HG03378 (cell line): ENCODE data around the gene NFATC3.

Experiments used
- ATAC-seq: cut with Tn5 transposase; IDR thresholded peaks from one replicate; pipeline ENCODE4 v1.9.1; 2021; ENCODE audit warnings: mild to moderate bottlenecking, moderate library complexity; ENCODE audit not compliant: unreplicated experiment

The NFATC3 gene

DNA sequence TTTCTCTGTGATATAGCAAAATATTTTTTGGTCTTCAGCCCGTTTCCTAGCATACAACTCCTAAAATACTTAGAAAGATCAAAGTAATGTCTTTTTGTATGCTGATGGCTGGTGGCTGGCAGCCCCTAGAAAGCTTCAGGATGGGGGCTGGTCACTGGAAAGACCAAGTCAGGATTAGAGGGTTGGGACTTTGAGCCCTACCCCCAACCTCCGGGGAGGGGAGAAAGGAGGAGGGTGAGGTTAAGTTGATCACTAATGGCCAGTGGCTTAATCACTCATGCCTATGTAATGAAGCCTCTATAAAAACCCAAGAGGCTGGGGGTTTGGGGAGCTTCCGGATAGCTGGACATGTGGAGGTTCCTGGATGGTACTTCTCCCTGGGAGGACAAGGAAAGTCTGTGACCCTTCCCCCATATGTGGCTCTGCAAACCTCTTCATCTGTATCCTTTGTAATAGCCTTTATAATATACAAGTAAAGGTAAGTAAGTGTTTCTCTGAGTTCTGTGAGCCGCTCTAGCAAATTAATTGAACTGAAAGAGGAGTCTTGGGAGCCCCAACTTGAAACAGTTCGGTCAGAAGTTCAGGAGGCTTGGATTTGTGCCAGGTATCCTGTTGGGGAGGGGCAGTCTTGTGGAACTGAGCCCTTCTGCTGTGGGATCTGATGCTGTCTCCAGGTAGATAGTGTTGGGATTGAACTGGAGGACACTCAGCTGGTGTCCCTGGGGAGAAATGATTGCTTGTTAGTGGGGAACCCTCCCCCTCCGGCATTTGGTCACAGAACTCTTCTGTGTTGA lies 182.6 kb downstream of the NFATC3 start:
- no peak for ATAC-seq

DNA sequence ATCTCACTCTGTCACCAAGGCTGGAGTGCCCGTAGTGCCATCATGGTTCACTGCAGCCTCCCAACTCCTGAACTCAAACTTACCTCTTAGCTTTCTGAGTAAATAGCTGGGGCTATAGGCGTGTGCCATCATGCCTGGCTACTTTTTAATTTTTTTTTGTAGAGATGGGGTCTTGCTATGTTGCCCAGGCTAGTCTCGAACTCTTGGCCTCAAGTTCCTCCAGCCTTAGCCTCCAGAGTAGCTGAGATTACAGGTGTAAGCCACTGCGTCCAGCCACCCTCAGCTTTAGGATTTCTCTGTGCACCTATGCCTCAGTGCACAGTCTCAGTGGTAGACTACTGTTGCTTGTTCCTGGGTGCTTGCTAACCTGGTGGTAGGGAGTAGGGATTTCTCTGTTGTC lies 184.6 kb downstream of the NFATC3 start:
- no peak for ATAC-seq

DNA sequence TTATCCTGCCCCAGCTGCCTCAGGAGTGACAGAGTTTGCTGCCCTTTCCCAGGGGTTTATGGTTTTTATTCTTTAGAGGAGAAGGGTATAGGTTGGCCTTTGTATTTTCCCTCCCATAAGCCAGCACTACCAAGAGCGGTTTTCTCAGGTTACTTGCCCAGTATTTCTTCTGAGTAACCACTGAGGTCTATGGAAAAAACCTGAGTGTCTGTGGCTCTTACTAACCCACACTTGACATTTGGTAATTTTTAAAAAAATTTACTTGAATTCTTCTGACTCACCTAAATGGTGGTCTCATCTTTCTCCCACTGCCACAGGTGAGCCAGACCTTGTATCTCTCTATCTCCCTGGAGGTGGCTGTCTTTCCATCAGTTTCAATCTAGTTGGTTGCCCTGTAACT lies 185.2 kb downstream of the NFATC3 start:
- no peak for ATAC-seq

DNA sequence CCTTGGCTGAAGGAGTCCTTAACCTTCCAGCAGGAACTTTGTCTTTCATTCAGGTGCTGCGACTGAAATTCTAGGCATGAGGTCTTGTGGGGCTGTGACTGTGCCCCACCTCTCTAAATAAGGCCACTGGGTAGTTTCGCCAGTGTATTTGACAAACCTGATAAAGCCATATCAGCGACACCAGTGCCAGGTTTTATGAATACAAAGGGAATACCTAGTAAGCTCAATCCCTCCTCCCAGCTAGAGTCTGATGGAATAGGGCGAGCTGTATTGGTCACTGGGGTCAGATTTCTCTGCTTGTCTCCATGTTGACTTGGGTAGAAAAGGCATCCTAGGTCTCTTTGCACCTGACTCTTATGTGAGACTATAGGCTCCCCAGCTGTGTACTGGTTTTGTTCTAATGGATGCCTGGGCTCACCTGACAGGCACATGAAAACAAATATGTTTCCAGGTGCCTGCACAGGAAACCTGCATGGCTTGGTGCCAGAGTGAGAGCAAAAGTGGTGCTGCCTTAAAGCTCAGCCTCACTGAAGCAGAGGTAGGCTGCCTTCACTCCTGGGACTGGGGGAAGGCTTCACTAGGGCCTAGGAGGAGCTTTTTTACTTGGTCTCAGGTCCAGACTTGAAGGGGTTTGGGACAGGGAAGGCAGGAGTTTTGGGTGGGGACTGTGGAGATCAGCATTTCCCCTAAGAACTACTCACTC lies 187.5 kb downstream of the NFATC3 start:
- ATAC-seq, result no peak

DNA sequence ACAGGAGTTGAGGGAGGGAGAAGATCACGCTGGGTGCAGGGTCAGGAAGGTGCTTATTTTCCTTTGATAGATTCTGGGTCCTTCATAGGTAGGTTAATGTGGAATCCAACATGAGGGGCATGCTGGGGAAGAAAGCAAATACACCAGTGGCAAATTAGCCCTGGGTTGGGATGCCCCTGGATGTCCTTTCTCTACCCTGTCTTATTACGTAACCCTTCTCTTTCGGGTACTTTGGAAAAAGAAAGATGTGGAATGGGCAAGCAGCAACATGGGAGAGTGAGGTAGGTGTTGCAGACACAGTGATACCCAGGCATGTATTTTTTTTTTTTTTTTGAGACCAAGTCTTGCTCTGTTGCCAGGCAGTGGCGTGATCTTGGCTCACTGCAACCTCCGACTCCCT lies 188.3 kb downstream of the NFATC3 start:
- ATAC-seq, result no peak

DNA sequence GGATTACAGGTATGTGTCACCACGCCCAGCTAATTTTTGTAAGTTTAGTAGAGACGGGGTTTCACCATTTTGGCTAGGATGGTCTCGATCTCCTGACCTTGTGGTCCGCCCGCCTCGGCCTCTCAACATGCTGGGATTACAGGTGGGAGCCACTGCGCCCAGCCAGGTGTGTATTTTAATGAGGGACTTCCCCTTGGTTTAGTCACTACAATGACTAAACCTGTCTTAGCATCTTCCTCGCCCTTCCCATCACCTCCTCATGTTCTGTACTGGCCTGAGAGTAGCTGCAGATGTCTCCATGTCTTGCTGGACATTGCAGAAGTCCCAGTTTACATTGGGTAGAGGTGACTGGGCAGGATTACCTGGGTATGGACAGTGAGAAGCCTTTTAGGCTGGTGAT lies 188.7 kb downstream of the NFATC3 start:
- ATAC-seq, result no peak

DNA sequence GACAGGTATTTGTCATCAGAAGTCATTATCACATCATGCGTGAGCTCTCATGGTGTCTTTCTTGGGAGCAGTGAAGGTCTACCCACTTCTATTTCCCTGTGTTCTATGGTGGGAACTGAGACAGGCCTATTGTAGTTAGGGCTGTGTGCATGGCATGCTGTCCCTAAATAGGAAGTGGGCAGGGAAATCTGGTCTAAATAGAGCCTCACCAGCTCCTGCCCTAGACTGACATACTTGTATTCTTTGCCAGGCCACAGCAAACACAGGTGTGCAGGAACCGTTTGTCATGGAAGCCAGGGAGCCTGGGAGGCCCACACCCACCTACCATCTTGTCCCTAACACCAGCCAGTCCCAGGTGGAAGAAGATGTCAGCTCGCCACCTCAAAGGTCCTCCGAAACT lies 189.3 kb downstream of the NFATC3 start:
- no peak for ATAC-seq

DNA sequence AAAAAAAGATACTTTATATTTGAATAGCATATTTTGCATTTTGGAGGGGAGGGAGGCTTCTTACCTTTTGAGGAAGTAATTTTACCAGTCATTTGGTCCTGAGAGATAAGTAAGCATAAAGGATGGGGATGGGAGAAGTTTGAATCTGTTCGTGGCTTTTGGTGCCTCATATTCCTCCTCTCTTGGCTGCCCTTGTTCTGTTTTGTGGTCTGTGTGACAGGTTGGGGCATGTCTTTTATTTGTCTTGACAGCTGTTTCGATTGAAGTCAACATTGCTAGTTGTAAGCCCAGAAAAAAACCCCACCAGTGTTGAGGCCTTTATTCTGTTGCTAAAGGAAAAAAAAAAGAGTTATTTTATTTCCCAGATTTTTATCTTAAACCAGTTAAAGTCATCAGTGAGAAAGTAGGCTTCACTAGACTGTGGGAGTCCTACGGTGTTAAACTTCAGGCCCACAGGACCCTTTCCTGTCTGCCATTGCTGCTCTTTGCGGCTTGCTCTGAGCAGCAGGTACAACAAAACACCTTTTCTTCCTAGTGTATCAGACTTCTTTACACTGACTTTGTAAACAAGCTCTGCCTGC lies 190.5 kb downstream of the NFATC3 start:
- ATAC-seq, result no peak

DNA sequence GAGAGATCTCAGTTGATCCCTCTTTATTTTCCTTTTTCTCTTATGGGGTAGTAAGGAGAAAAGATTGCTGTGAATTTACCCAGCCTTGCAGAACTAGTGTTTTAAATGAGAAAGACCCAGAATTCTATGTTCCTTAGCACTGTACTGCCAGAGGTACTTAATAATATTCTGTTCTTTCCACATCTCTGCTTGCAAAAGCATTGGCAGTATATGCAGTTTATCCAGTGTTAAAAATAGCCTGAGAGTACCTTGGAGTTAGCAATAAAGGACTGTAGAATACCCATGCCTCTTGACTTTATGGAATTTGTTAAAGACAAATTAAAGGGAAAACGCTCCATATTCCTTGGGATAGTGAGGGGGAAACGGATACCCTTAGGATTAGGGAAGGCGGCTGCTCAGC lies 191.1 kb downstream of the NFATC3 start:
- no peak for ATAC-seq
